ENCODE measurements around the gene TFAP2A. TPM values are rescaled to one million over a fixed set of nuclear protein-coding genes. Genes with fewer than 3 reads are reported as not detected.

TFAP2A gene
- total RNA-seq, 2 donors from 2014 or later, result 0.12 TPM; not detected in 1

GRCh38 chr6:10369896-10370295 is 45.0 kb downstream of the TFAP2A start:
- no peaks in the 10 kb centered on the region for H3K9me3 ChIP-seq
- no peaks in the 10 kb centered on the region for H3K36me3 ChIP-seq
- TF ChIP-seq, protein P1, sequence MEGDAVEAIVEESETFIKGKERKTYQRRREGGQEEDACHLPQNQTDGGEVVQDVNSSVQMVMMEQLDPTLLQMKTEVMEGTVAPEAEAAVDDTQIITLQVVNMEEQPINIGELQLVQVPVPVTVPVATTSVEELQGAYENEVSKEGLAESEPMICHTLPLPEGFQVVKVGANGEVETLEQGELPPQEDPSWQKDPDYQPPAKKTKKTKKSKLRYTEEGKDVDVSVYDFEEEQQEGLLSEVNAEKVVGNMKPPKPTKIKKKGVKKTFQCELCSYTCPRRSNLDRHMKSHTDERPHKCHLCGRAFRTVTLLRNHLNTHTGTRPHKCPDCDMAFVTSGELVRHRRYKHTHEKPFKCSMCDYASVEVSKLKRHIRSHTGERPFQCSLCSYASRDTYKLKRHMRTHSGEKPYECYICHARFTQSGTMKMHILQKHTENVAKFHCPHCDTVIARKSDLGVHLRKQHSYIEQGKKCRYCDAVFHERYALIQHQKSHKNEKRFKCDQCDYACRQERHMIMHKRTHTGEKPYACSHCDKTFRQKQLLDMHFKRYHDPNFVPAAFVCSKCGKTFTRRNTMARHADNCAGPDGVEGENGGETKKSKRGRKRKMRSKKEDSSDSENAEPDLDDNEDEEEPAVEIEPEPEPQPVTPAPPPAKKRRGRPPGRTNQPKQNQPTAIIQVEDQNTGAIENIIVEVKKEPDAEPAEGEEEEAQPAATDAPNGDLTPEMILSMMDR (IDR thresholded peaks at IDR 0.05), result no peak
- DNase-seq (ENCODE audit: low spot score), result no peak
- no peaks in the 10 kb centered on the region for H3K27me3 ChIP-seq
- H3K27ac ChIP-seq, result no peak overlapping the region
- H3K4me1 ChIP-seq, result no peaks in the 10 kb centered on the region
- no peak overlapping the region for H3K4me3 ChIP-seq

GRCh38 chr6:10368861-10369260 is 46.0 kb downstream of the TFAP2A start:
- no peaks in the 10 kb centered on the region for H3K9me3 ChIP-seq
- DNase-seq (ENCODE audit: low spot score), result no peak
- no peaks in the 10 kb centered on the region for H3K36me3 ChIP-seq
- no peak overlapping the region for H3K4me3 ChIP-seq
- TF ChIP-seq, protein P1 (IDR thresholded peaks at IDR 0.05), result no peak
- H3K27me3 ChIP-seq, result no peaks in the 10 kb centered on the region
- H3K27ac ChIP-seq, result no peak overlapping the region
- no peaks in the 10 kb centered on the region for H3K4me1 ChIP-seq

GRCh38 chr6:10363911-10364310 is 51.0 kb downstream of the TFAP2A start:
- no peaks in the 10 kb centered on the region for H3K9me3 ChIP-seq
- H3K27ac ChIP-seq, result no peak overlapping the region
- no peaks in the 10 kb centered on the region for H3K27me3 ChIP-seq
- H3K4me3 ChIP-seq, result no peak overlapping the region
- no peak for DNase-seq (ENCODE audit: low spot score)
- H3K36me3 ChIP-seq, result no peaks in the 10 kb centered on the region
- no peaks in the 10 kb centered on the region for H3K4me1 ChIP-seq
- TF ChIP-seq, protein P1 (IDR thresholded peaks at IDR 0.05), result no peak

DNA sequence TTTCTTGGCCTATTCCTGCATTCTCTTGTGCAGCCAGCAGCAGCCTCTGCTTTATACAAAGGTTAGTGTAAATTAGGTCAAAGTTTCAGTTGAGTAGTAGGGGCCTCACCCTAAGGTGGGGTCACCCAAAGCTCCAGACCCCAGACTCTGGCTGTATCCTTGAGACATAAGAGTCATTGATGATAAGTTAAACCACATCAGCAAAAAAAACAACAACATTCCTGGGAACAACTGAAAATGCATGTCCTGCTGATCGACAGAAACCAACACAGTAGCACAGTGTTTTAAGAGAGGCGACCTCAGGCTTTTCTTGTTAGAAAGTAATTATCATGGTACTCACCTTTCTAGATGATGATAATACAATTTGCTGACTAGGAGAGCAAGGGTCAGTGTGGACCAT is 52.6 kb downstream of the TFAP2A start:
- TF ChIP-seq, protein P1 (IDR thresholded peaks at IDR 0.05), result no peak
- no peak overlapping the region for H3K27ac ChIP-seq

DNA sequence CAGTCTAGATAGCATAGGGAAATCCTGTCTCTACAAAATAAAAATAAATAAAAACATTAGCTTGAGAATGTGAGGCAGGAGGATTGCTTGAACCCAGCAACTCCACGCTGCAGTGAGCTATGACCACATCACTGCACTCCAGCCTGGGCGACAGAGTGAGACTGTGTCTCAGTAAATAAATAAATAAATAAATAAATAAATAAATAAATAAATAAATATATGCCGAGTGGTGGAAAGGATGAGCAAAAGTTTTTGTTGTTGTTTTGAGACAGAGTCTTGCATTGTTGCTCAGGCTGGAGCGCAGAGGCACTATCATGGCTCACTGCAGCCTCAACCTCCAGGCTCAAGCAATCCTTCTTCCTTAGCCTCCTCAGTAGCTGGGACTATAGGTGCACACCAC is 53.4 kb downstream of the TFAP2A start:
- H3K27ac ChIP-seq, result no peak overlapping the region
- H3K4me3 ChIP-seq, result no peak overlapping the region
- no peaks in the 10 kb centered on the region for H3K4me1 ChIP-seq
- no peaks in the 10 kb centered on the region for H3K9me3 ChIP-seq
- no peaks in the 10 kb centered on the region for H3K27me3 ChIP-seq
- TF ChIP-seq, protein P1 (IDR thresholded peaks at IDR 0.05), result no peak
- no peak for DNase-seq (ENCODE audit: low spot score)
- H3K36me3 ChIP-seq, result no peaks in the 10 kb centered on the region

More for the DNA sequence above, 52.6 kb downstream of the TFAP2A start:
- no peak for DNase-seq (ENCODE audit: low spot score)
- Histone ChIP-seq H3K27me3 (no peaks in the 10 kb centered on the region), H3K4me1 (no peaks in the 10 kb centered on the region), H3K4me3 (no peak overlapping the region), H3K9me3 (no peaks in the 10 kb centered on the region), H3K36me3 (no peaks in the 10 kb centered on the region)

GRCh38 chr6:10359581-10359980 is 55.3 kb downstream of the TFAP2A start:
- DNase-seq (ENCODE audit: low spot score), result no peak
- H3K9me3 ChIP-seq, result no peaks in the 10 kb centered on the region
- no peak overlapping the region for H3K4me3 ChIP-seq
- H3K27me3 ChIP-seq, result no peaks in the 10 kb centered on the region
- no peaks in the 10 kb centered on the region for H3K36me3 ChIP-seq
- no peaks in the 10 kb centered on the region for H3K4me1 ChIP-seq
- H3K27ac ChIP-seq, result no peak overlapping the region
- TF ChIP-seq, protein P1 (IDR thresholded peaks at IDR 0.05), result no peak
